ENCODE measurements around the gene POFUT1.
"Not testable (repeated sequence)": the region's sequence is repeated elsewhere in the genome, so short reads cannot be mapped to it uniquely, and the experiment has no call there.

The POFUT1 gene

GRCh38 chr20:32189123-32189410 is 18.6 kb upstream of the POFUT1 start:
- no peak for DNase-seq (ENCODE audit: low spot score)

- no peak for DNase-seq (ENCODE audit: low spot score)
Measured at GRCh38 chr20:32189691-32190615, 17.7 kb upstream of the POFUT1 start.

GRCh38 chr20:32190616-32191415 is 16.9 kb upstream of the POFUT1 start:
- DNase-seq (ENCODE audit: low spot score), result no peak

- DNase-seq (ENCODE audit: low spot score), result no peak
Measured at GRCh38 chr20:32191422-32191821, 16.3 kb upstream of the POFUT1 start.

GRCh38 chr20:32191873-32192272 is 15.8 kb upstream of the POFUT1 start:
- no peak for DNase-seq (ENCODE audit: low spot score)

GRCh38 chr20:32192698-32193097 is 15.0 kb upstream of the POFUT1 start:
- DNase-seq (ENCODE audit: low spot score), result no peak

- DNase-seq (ENCODE audit: low spot score), result not testable (repeated sequence)
Measured at GRCh38 chr20:32193336-32193735, 14.3 kb upstream of the POFUT1 start.

- DNase-seq (ENCODE audit: low spot score), result no peak
Measured at GRCh38 chr20:32193996-32194395, 13.7 kb upstream of the POFUT1 start.

GRCh38 chr20:32195581-32195980 is 12.1 kb upstream of the POFUT1 start:
- no peak for DNase-seq (ENCODE audit: low spot score)

- DNase-seq (ENCODE audit: low spot score), result not testable (repeated sequence)
Measured at GRCh38 chr20:32196613-32197012, 11.1 kb upstream of the POFUT1 start.

GRCh38 chr20:32197136-32197535 is 10.5 kb upstream of the POFUT1 start:
- not testable (repeated sequence) for DNase-seq (ENCODE audit: low spot score)

- no peak for DNase-seq (ENCODE audit: low spot score)
Measured at GRCh38 chr20:32199006-32199405, 8.7 kb upstream of the POFUT1 start.

- no peak for DNase-seq (ENCODE audit: low spot score)
Measured at GRCh38 chr20:32201296-32201976, 6.2 kb upstream of the POFUT1 start.

- no peak for DNase-seq (ENCODE audit: low spot score)
Measured at GRCh38 chr20:32201977-32202363, 5.7 kb upstream of the POFUT1 start.

GRCh38 chr20:32203356-32204204 is 4.1 kb upstream of the POFUT1 start:
- DNase-seq (ENCODE audit: low spot score), result no peak

- DNase-seq (ENCODE audit: low spot score), result no peak
Measured at GRCh38 chr20:32204205-32205109, 3.2 kb upstream of the POFUT1 start.

GRCh38 chr20:32205110-32205842 is 2.4 kb upstream of the POFUT1 start:
- no peak for DNase-seq (ENCODE audit: low spot score)

GRCh38 chr20:32205843-32206759 is 1.6 kb upstream of the POFUT1 start:
- DNase-seq (ENCODE audit: low spot score), result no peak
